Right renal cortex interstitium (tissue), 3 donors: ENCODE results near the gene FAM169A. TPM values are rescaled to one million over a fixed set of nuclear protein-coding genes. Genes with fewer than 3 reads are reported as not detected.

Experiments
- polyA plus RNA-seq, 3 donors: library from polyadenylated mRNA; unstranded; fragments of 120-200 nt; gene quantifications; one replicate each; pipeline ENCODE4 v1.2.1, GENCODE V29; 2013; ENCODE audit not compliant: insufficient read length in 3 of 3

FAM169A gene
- polyA plus RNA-seq, 3 donors = 16.7 to 22.9 (median 20.3) TPM

Other genes starting within 250 kb of the FAM169A start
- 10 to 100 TPM; 62.5 to 72.9 (median 65.1) TPM for gene ENC1, start 225.7 kb downstream of the FAM169A start, polyA plus RNA-seq
- 100 to 1,000 TPM; 152 to 171 (median 160) TPM for gene HEXB, start 181.2 kb downstream of the FAM169A start, polyA plus RNA-seq
- gene GFM2, start 99.3 kb downstream of the FAM169A start, polyA plus RNA-seq = 10 to 100 TPM; 53.3 to 55.0 (median 53.5) TPM
- gene NSA2, start 99.1 kb downstream of the FAM169A start, polyA plus RNA-seq = 100 to 1,000 TPM; 262 to 326 (median 286) TPM
- gene GCNT4, start 186.2 kb upstream of the FAM169A start, polyA plus RNA-seq = 10 to 100 TPM; 13.3 to 17.6 (median 16.6) TPM